Spleen (tissue), 7 donors: ENCODE results near the gene CACNB2.

Experiments used
- POLR2A ChIP-seq, 3 donors: fragments of 450-650 bp; IDR thresholded peaks; one replicate each; pipeline ENCODE4 v1.5.1; 2017; ENCODE audit warnings: antibody characterized with exemption in 3 of 3, mild to moderate bottlenecking in 1 of 3
- POLR2AphosphoS5 ChIP-seq, 3 donors: sonication (generic); formaldehyde crosslinking; IDR thresholded peaks; one replicate each; pipeline ENCODE4 v1.5.1; 2017; ENCODE audit warnings: antibody characterized with exemption in 3 of 3
- TF ChIP-seq, protein P1 (sequence below), 11 experiments: fragments of 200-600 bp in 7 of 11; fragments of 450-650 bp in 4 of 11; sonication (generic) in 4 of 11; IDR thresholded peaks in 8 of 11; conservative IDR thresholded peaks in 3 of 11; 1 replicate in 7 of 11; 2 replicates in 4 of 11; pipeline versions ENCODE4 v1.4.0 to v1.8.0; 2016 to 2021; ENCODE audit warnings: antibody characterized with exemption in 11 of 11, inconsistent platforms in 4 of 11, mild to moderate bottlenecking in 1 of 11
- donor health status: DM: no; HTN: no; CAD: no; lungs with moderate emphysema.
- donor health status: DM: no; HTN: no; CAD: no.
- donor health status: DM: no; HTN: no; CAD: no.

GRCh38 chr10:18376650-18377049 is 236.4 kb downstream of the CACNB2 start:
- TF ChIP-seq, protein P1, sequence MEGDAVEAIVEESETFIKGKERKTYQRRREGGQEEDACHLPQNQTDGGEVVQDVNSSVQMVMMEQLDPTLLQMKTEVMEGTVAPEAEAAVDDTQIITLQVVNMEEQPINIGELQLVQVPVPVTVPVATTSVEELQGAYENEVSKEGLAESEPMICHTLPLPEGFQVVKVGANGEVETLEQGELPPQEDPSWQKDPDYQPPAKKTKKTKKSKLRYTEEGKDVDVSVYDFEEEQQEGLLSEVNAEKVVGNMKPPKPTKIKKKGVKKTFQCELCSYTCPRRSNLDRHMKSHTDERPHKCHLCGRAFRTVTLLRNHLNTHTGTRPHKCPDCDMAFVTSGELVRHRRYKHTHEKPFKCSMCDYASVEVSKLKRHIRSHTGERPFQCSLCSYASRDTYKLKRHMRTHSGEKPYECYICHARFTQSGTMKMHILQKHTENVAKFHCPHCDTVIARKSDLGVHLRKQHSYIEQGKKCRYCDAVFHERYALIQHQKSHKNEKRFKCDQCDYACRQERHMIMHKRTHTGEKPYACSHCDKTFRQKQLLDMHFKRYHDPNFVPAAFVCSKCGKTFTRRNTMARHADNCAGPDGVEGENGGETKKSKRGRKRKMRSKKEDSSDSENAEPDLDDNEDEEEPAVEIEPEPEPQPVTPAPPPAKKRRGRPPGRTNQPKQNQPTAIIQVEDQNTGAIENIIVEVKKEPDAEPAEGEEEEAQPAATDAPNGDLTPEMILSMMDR (IDR thresholded peaks at IDR 0.05 in 8 of 11, conservative IDR thresholded peaks at IDR 0.05 in 3 of 11) = no peak
- TF ChIP-seq POLR2A (IDR thresholded peaks at IDR 0.05) (no peak), POLR2AphosphoS5 (IDR thresholded peaks at IDR 0.05) (no peak)
